Keratinocyte (primary cell): ENCODE measurements around the gene FOXRED2.

ENCODE experiments used
- EZH2 ChIP-seq: IDR thresholded peaks from one replicate; pipeline ENCODE4 v1.6.1; 2012; ENCODE audit warnings: inconsistent platforms, mild to moderate bottlenecking, low read length, moderate library complexity
- TF ChIP-seq, protein P1 (sequence below), 3 experiments: IDR thresholded peaks in 1 of 3; conservative IDR thresholded peaks in 1 of 3; optimal IDR thresholded peaks in 1 of 3; 2 replicates in 2 of 3; 3 replicates in 1 of 3; pipeline versions ENCODE3 to v1.5.1; 2011; ENCODE audit warnings: low read length in 3 of 3, mild to moderate bottlenecking in 3 of 3, moderate library complexity in 2 of 3, control low read depth in 1 of 3, inconsistent platforms in 1 of 3; ENCODE audit not compliant: insufficient read depth in 2 of 3; ENCODE audit errors: extremely low read depth in 1 of 3

DNA sequence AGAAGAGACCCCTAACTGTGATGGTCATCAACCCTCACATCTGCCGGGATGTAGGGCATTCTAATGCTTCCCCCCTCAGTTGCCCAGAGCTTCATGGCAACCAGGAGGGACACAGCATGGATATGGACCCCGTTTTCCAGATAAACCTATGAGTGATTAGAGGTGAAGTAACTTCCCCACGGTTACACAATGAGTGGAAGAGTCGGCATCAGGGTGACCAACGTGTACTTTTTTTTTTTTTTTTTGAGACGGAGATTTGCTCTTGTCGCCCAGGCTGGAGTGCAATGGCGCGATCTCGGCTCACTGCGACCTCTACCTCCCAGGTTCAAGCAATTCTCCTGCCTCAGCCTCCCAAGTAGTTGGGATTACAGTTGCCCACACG is 50.4 kb downstream of the FOXRED2 start:
- TF ChIP-seq, protein P1, sequence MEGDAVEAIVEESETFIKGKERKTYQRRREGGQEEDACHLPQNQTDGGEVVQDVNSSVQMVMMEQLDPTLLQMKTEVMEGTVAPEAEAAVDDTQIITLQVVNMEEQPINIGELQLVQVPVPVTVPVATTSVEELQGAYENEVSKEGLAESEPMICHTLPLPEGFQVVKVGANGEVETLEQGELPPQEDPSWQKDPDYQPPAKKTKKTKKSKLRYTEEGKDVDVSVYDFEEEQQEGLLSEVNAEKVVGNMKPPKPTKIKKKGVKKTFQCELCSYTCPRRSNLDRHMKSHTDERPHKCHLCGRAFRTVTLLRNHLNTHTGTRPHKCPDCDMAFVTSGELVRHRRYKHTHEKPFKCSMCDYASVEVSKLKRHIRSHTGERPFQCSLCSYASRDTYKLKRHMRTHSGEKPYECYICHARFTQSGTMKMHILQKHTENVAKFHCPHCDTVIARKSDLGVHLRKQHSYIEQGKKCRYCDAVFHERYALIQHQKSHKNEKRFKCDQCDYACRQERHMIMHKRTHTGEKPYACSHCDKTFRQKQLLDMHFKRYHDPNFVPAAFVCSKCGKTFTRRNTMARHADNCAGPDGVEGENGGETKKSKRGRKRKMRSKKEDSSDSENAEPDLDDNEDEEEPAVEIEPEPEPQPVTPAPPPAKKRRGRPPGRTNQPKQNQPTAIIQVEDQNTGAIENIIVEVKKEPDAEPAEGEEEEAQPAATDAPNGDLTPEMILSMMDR (optimal IDR thresholded peaks at IDR 0.05 in 1 of 3, IDR thresholded peaks at IDR 0.05 in 1 of 3, conservative IDR thresholded peaks at IDR 0.05 in 1 of 3; ENCODE audit: extremely low read depth in 1 of 3, insufficient read depth in 2 of 3, low read length in 3 of 3) = no peak
- no peak for TF ChIP-seq EZH2
